Peyer's patch (tissue), 4 donors: ENCODE results near the gene RSRC2.

Experiments used
- CTCF ChIP-seq, 6 experiments: fragments of 450-650 bp in 4 of 6; fragments of 200-600 bp in 2 of 6; sonication (generic) in 1 of 6; IDR thresholded peaks; one replicate each; pipeline ENCODE4 v1.5.1; 2017 to 2019; ENCODE audit warnings: antibody characterized with exemption in 6 of 6, mild to moderate bottlenecking in 3 of 6, moderate library complexity in 1 of 6
- POLR2A ChIP-seq, 2 donors: fragments of 450-650 bp; IDR thresholded peaks; one replicate each; pipeline ENCODE4 v1.5.1; 2017; ENCODE audit warnings: antibody characterized with exemption in 2 of 2, mild to moderate bottlenecking in 2 of 2, moderate library complexity in 2 of 2

DNA sequence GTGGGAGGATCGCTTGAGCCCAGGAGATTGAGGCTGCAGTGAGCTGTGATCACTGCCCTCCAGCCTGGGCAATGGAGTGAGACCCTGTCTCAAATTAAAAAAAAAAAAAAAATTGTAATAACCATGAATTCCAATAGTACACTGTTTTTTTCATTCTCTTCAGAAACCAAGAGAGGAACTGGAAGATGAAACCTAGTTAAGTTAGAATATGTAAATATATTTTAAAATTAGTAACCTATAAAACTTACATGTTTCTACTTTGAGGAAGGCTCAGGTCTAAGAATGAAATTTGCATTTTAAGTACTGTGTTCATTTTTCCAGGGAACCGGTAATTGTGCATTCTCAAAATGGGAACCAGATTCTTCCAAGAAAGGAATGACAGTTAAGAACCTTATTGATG is 19.1 kb upstream of the RSRC2 start:
- TF ChIP-seq CTCF (IDR thresholded peaks at IDR 0.05) (no peak), POLR2A (IDR thresholded peaks at IDR 0.05) (no peak)
